ENCODE measurements around the gene SLC35E1.

SLC35E1 gene

GRCh38 chr19:16598848-16599247 is 26.6 kb upstream of the SLC35E1 start:
- DNase-seq = no peak

DNA sequence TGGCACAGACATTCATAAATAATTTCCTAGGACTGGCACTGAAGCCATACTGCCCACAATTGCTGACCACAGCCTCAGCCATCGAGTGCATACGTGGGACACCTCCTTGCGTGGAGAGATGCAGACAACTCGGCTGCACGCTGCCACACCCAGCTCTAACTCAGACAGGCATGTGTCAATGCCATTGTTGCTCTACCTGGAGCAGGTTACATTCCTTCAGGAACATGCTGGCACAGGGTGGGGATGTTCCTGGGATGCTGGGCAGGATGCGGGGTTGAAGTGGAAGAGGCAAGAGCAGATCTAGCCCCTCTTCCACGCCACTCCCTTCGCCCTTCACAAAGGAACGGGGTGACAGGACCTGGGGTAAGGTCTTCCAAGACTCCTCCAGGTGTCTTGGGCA is 24.2 kb upstream of the SLC35E1 start:
- DNase-seq = no peak

DNA sequence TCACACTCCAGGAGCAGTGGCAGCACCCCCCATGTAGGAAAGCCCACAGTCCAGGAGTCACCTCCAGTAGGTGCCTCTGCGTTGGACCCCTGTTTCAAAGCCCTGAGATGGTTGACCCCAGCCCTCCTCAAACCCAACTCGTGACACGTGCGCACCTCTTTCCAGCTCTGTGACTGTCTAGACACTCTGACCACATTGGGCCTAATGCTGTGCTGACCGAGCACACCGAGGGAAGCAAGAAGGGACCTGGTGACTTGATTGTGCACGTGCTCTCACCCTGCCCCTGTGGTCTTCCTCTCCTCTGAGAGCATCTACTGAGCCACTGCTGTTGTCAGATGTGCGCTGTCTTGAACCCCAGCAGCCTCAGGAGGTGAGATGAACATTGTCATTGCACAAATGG is 22.9 kb upstream of the SLC35E1 start:
- DNase-seq = no peak

DNA sequence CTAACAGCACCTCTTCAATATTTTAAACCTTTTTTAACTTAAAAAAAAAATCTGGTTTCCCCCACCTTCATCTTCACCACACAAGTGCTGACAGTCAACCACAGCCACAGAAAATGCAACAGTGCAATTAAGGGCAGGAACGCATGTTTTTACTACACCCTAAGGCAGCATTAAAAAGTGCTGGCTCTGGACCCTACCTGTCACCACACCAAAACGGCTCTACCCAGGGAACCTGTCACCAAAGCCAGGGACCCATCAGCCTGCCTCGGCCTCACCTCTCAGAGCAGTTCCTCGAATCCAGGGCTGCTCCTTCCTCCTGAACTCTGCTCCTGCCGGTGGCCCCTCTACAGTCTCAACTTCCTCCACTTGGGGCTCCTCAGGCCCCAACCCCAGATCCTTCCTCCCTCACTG is 22.5 kb upstream of the SLC35E1 start:
- no peak for DNase-seq

- no peak for DNase-seq
These were observed 21.9 kb upstream of the SLC35E1 start for GRCh38 chr19:16594131-16594586.

GRCh38 chr19:16593181-16593580 is 21.0 kb upstream of the SLC35E1 start:
- no peak for DNase-seq

- DNase-seq = peak in 1 of 56 donors; percentile 48
These were observed 19.8 kb upstream of the SLC35E1 start for GRCh38 chr19:16591803-16592556.

DNA sequence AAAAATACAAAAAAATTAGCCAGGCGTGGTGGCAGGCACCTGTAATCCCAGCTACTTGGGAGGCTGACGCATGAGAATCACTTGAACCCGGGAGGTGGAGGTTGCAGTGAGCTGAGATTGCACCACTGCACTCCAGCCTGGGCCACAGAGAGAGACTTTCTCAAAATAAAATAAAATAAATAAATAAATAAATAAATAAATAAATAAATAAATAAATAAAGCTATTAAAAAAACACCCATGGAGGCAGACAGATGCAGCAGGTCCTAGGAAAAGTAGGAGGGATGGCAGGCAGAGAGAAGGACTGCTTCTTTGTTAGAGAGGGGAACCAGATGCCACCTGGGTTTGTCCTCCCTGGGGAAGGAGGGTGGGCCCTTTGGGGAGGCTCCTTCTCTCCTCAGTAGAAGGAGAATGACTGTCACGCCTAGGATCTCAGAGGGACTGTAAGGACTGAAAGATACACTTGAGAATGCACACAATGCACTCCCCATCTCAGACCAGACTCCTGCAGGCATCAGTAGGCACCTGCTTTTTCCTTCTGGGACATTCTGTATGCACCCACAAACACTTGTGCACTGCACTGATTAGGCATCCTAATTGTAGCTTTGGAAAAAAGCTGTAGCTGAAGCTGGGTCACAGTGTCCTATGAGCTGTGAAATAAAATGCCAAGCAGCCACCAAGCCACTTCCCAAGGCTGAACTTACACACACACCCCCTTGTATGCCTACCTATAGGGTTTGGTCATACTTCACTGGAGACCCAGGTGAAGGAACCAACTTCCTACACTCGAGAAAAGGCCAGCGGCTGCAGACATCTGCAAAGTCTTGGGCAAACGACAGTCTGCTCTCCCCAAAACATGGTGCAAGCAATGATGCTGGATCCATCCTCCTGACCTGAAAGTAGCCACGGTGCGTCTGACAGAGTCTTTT is 18.9 kb upstream of the SLC35E1 start:
- no peak for DNase-seq

DNA sequence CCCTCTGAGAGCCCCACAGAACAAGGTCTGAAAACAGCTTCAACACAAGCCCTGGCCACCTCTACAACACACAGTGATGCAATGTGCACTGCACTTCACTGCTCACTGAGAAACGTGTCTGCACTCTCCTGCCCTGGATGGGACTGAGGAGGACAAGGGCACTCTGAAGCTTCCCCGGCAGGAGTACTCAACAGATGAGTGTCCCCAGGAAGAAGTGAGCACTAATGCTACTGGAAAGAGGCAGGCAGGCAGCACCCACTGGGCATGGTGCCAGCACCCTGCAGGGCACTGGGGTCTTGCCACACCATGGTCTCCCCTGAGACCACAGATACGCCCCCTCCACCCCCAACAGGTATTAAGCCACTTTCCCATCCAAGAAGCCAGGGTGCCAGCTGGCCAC is 17.7 kb upstream of the SLC35E1 start:
- DNase-seq = no peak

- no peak for DNase-seq
These were observed 16.8 kb upstream of the SLC35E1 start for GRCh38 chr19:16588824-16589577.

DNA sequence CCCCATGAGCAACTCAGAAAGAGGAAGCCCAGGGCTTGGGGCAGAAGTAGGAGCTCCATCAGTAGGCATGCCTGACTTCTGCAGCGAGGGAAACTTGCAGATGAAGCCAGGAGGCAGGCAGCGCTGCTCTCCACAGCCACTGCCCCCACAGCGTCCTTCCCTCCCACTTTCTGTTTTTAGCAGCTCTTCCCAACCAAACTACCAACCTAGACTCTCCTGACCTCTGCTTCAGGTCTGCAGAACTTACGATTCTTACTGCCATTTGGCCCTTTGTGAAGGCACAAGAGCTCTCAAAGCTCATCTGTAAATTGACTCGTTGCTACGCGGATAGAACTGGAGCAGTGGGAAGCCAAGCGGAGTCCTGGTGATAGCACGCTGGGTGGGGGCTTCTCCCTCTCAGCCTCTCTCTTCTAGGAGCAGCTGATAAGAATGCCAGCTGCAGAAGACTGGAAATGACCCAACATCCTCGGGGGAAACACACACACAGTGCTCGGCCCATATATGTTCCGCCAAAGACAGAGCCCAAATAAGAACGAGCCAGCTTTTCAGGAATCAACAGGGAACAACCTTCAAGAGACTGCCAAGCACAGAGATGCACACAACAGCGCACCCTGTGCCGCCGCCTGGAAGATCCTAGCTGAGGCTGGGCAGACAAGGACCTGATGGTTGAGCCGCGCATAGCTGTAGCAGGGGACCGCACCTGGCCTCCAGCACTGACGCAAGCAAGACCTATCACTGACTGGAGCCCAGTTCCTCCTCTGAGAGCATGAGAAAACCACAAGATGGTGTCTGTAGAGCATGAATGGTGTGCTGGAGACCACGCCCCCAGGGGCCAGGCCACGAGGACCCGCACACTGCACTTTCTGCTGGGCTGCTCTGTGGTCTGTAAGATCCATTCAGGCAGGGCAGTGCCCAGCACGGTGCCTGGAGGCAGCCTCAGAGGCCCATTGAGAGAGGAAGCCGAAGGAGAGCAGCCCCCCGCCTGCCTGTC is 15.9 kb upstream of the SLC35E1 start:
- peak in 22 of 56 donors; percentile 14 to 63 (median 32) for DNase-seq

GRCh38 chr19:16586991-16587832 is 15.0 kb upstream of the SLC35E1 start:
- DNase-seq = peak in 4 of 56 donors; percentile 15 to 35 (median 20)

GRCh38 chr19:16586477-16586871 is 14.3 kb upstream of the SLC35E1 start:
- DNase-seq = no peak

- DNase-seq = no peak
These were observed 13.7 kb upstream of the SLC35E1 start for GRCh38 chr19:16585808-16586476.

- DNase-seq = no peak
These were observed 13.0 kb upstream of the SLC35E1 start for GRCh38 chr19:16585094-16585801.

- peak in 53 of 56 donors; percentile 12 to 85 (median 57) for DNase-seq
These were observed 12.3 kb upstream of the SLC35E1 start for GRCh38 chr19:16584248-16585093.

Measured in nucleus accumbens (tissue), 56 donors.